ENCODE measurements around the gene GPR15. TPM values are rescaled to one million over a fixed set of nuclear protein-coding genes. Genes with fewer than 3 reads are reported as not detected.

GPR15 gene
- total and polyA plus RNA-seq, 2 donors (not counting 3 experiments of a cell fraction or from before 2014, with no cell fraction given), result not detected

DNA sequence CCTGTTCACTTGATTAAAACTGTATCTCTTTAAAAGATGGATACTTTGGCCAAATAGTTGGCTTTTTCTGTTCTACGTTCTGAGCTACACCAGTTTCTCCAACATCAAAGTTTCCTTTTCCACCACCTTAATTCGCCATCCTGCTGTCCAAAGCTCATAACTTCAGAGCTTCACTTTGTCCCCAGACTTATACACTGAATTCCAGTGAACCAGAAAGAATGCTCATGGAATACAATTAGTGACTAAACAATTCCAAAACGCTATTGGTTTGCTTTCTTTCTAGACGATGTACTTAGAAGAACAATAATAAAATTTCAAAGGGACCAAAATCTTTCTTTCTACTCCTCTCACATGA, 23.2 kb downstream of the GPR15 start:
- no peaks in the 10 kb centered on the region for H3K9me3 ChIP-seq (replicated peaks; ENCODE audit: control insufficient read depth, insufficient read depth, low read length)
- no TSS peak for BruUV-seq (replicated peaks)
- H3K27ac ChIP-seq (ENCODE audit: insufficient read depth, low read depth, low read length), result no peak overlapping the region
- no peaks in the 10 kb centered on the region for H4K20me1 ChIP-seq (replicated peaks; ENCODE audit: control insufficient read depth, extremely low read depth, insufficient read depth, low read length)
- H3K9ac ChIP-seq (replicated peaks; ENCODE audit: extremely low read depth, insufficient read depth, low read length), result no peak overlapping the region
- FAIRE-seq (no peak), DNase-seq (ENCODE audit: low read depth, low spot score) (no peak)
- intact Hi-C loops (cut with micrococcal nuclease), result no loop called here
- no peaks in the 10 kb centered on the region for H3K4me1 ChIP-seq (ENCODE audit: control insufficient read depth, extremely low read depth, insufficient read depth, low read length)
- H3K4me2 ChIP-seq (ENCODE audit: insufficient read depth, low read length), result no peak overlapping the region
- CTCF ChIA-PET, result no interaction called here
- peaks cover 22 to 50% of the 10 kb centered on the region in 2 experiments for H3K27me3 ChIP-seq (ENCODE audit: control insufficient read depth in 2 of 2, insufficient read depth in 2 of 2, low read length in 2 of 2)
- H3K79me2 ChIP-seq (ENCODE audit: control insufficient read depth, insufficient read depth, low read length), result no peaks in the 10 kb centered on the region
- H3K9me1 ChIP-seq (replicated peaks; ENCODE audit: control insufficient read depth, extremely low read depth, insufficient read depth, low read length), result no peaks in the 10 kb centered on the region
- H3K4me3 ChIP-seq (replicated peaks in 1 of 3; ENCODE audit: insufficient read depth in 1 of 3, low read depth in 1 of 3, low read length in 3 of 3), result no peak overlapping the region
- dilution Hi-C loops (cut with MboI; ENCODE audit: extremely low pct_ligation_motif_present, low sequenced_read_pairs), result no loop called here
- H2AFZ ChIP-seq (ENCODE audit: low read depth, low read length), result no peak overlapping the region
- TF ChIP-seq, protein P1, sequence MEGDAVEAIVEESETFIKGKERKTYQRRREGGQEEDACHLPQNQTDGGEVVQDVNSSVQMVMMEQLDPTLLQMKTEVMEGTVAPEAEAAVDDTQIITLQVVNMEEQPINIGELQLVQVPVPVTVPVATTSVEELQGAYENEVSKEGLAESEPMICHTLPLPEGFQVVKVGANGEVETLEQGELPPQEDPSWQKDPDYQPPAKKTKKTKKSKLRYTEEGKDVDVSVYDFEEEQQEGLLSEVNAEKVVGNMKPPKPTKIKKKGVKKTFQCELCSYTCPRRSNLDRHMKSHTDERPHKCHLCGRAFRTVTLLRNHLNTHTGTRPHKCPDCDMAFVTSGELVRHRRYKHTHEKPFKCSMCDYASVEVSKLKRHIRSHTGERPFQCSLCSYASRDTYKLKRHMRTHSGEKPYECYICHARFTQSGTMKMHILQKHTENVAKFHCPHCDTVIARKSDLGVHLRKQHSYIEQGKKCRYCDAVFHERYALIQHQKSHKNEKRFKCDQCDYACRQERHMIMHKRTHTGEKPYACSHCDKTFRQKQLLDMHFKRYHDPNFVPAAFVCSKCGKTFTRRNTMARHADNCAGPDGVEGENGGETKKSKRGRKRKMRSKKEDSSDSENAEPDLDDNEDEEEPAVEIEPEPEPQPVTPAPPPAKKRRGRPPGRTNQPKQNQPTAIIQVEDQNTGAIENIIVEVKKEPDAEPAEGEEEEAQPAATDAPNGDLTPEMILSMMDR (IDR thresholded peaks at IDR 0.05; ENCODE audit: extremely low read depth in 1 of 2, insufficient read depth in 1 of 2, low read depth in 1 of 2, low read length in 2 of 2), result no peak
- TF ChIP-seq JUN (IDR thresholded peaks at IDR 0.05; ENCODE audit: borderline replicate concordance, insufficient read depth, insufficient read length, low read depth) (no peak), EZH2 (IDR thresholded peaks at IDR 0.05; ENCODE audit: borderline replicate concordance, low read depth, low read length, severe bottlenecking) (no peak), POLR2AphosphoS5 (IDR thresholded peaks at IDR 0.05; ENCODE audit: insufficient read depth, low read depth, low read length) (no peak), FOS (IDR thresholded peaks at IDR 0.05; ENCODE audit: borderline replicate concordance, insufficient read depth, low read length) (no peak), MYC (IDR thresholded peaks at IDR 0.05; ENCODE audit: low read depth, low read length) (no peak), GATA2 (IDR thresholded peaks at IDR 0.05; ENCODE audit: insufficient read depth, insufficient read length, low read depth, low read length) (no peak), POLR2A (IDR thresholded peaks at IDR 0.05; ENCODE audit: low read depth, low read length) (no peak)
- POLR2A ChIA-PET, result no interaction called here
- no peaks in the 10 kb centered on the region for H3K36me3 ChIP-seq (ENCODE audit: control insufficient read depth in 2 of 2, extremely low read depth in 1 of 2, insufficient read depth in 2 of 2, low read length in 2 of 2)
